Muscle of back (tissue), 13 donors: Measurements from ENCODE around the gene UNCX. TPM values are rescaled to one million over a fixed set of nuclear protein-coding genes. Genes with fewer than 3 reads are reported as not detected.
A peak's percentile ranks its signal among the peaks of the same experiment; 100 is the strongest.
"Not testable (repeated sequence)": the region's sequence is repeated elsewhere in the genome, so short reads cannot be mapped to it uniquely, and the experiment has no call there.

Experiments used
- DNase-seq, 3 donors: peaks; one replicate each; pipeline versions ENCODE4 v3.0.0 to v3.0.0-alpha.2; 2013
- long read RNA-seq, 9 donors: transcript quantifications; one replicate each; lab custom pipeline, GENCODE V29; 2026
- polyA plus RNA-seq, 10 donors: library from polyadenylated mRNA; unstranded; fragments of 120-200 nt; gene quantifications; one replicate each; pipeline ENCODE4 v1.2.1, GENCODE V29; 2013; ENCODE audit not compliant: insufficient read length in 10 of 10

Gene UNCX
- polyA plus RNA-seq, result under 1 TPM in 3 of 10 donors, not detected in 7; 0.09 to 0.46 (median 0.26) TPM
- long read RNA-seq, donor 1, result 0 reads
- long read RNA-seq, donor 2, result 0 reads
- long read RNA-seq, donor 3, result 0 reads
- long read RNA-seq, donor 4, result 0 reads
- long read RNA-seq, donor 5, result 0 reads
- long read RNA-seq, donor 6, result 0 reads
- long read RNA-seq, donor 7, result 0 reads
- long read RNA-seq, donor 8, result 0 reads
- long read RNA-seq, donor 9, result 0 reads

DNA sequence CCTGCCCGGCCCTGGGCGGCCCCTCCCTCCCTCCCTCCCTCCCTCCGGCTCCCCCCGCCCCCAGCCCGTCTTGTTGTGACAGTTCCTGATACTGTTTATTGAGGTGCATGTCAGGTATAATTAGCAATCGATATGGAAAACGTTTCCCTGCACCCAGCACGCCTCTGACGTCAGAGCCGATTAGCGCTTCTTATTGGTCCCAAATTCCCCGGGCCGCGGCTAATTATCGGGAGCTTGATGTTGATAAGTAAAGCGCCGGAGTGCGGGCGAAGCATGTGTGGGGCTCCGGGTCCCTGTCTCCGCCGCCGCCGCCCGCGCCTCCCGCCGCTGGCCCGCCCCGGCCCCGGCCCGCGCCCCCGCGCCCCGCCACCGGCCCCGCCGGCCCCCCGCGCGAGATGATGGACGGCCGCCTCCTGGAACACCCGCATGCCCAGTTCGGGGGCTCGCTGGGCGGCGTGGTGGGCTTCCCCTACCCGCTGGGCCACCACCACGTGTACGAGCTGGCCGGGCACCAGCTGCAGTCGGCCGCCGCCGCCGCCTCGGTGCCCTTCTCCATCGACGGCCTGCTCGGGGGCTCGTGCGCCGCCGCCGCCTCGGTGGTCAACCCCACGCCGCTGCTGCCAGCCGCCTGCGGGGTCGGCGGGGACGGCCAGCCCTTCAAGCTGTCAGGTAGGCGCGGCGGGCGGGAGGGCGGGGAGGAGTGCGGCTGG lies at the start of gene UNCX:
UNCX (plus strand) TSS at position 250 of the 710 bp plus-strand sequence; CDS start at position 396, 146 bp downstream.
- DNase-seq, result no peak

DNA sequence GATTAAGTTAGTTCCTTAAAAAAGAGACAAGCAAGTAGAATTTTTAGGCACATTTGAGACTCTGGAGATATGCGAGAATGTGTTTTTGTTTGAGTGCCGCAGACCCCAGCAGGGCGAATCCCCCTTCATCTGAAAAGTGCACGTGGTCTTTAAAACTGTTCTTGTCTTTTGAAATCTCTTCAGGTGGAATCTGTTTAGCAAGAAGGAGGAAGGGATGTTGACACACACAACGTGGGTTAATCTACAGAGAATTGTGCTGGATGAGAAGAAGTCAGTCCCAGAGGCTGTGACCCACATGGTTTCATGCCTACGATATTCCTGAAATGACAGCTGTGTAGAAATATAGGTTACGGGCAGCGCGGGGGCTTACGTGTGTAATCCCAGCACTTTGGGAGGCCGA lies 45.5 kb upstream of the UNCX start:
- no peak for DNase-seq

DNA sequence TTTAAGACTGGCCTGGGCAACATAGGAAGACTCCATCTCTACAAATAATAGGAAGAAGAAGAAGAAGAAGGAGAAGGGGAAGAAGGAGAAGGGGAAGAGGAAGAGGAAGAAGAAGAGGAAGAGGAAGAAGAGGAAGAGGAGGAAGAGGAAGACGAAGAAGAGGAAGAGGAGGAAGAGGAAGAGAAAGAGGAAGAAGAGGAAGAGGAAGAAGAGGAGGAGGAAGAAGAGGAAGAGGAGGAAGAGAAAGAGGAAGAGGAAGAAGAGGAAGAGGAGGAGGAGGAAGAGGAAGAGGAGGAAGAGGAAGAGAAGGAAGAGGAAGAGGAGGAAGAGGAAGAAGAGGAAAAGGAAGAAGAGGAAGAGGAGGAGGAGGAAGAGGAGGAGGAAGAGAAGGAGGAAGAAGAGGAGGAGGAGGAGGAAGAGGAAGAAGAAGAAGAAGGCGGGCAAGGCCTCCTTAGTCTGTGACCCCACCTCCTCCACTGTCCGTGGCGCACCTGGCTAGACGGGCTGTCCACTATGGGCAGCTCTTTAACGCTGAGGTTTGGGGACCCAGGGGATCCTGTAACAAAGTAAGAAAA lies 43.9 kb upstream of the UNCX start:
- DNase-seq, result no peak

DNA sequence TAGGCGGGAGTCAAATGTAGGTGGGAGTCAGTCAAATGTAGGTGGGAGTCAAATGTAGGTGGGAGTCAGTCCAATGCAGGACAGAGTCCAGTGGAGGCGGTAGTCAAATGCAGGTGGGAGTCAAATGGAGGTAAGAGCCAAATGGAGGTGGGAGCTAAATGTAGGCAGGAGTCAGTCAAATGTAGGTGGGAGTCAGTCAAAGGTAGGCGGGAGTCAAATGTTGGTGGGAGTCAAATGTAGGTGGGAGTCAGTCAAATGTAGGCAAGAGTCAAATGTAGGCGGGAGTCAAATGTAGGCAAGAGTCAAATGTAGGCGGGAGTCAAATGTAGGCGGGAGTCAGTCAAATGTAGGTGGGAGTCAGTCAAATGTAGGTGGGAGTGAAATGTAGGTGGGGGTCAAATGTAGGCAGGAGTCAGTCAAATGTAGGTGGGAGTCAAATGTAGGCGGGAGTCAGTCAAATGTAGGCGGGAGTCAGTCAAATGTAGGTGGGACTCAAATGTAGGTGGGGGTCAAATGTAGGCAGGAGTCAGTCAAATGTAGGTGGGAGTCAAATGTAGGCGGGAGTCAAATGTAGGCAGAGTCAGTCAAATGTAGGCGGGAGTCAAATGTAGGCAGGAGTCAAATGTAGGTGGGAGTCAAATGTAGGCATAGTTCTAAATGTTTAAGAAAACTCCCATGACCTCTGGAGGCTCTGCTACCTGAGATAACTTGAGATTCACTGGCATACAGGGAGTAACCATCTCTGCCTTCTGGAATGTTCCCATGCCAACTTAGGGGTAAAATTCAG lies 42.5 kb upstream of the UNCX start:
- no peak for DNase-seq

DNA sequence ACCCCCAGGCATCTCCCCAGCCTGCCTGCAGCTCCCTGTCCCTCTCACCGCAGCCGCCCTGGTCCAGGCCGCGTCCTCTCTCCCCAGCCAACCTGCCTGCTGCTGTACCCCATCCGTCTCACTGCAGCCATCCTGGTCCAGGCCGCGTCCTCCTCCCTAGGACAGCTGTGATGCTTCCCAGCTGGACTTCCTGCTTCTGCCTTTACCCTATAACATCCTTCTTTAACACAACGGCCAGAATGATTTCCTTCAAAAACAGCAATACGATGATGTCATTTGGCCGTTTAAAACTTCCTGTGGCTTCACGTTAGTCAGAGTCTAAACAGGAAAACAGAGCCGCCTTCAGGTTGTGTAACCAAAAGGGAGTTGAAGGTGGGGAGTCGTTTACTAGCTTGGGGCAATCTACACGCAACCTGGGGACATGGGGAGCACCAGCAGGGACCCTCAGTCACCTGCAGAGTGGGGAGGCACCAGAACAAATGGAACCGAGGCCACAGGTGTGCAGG lies 40.4 kb upstream of the UNCX start:
- peak in 1 of 3 donors; percentile 44 for DNase-seq

DNA sequence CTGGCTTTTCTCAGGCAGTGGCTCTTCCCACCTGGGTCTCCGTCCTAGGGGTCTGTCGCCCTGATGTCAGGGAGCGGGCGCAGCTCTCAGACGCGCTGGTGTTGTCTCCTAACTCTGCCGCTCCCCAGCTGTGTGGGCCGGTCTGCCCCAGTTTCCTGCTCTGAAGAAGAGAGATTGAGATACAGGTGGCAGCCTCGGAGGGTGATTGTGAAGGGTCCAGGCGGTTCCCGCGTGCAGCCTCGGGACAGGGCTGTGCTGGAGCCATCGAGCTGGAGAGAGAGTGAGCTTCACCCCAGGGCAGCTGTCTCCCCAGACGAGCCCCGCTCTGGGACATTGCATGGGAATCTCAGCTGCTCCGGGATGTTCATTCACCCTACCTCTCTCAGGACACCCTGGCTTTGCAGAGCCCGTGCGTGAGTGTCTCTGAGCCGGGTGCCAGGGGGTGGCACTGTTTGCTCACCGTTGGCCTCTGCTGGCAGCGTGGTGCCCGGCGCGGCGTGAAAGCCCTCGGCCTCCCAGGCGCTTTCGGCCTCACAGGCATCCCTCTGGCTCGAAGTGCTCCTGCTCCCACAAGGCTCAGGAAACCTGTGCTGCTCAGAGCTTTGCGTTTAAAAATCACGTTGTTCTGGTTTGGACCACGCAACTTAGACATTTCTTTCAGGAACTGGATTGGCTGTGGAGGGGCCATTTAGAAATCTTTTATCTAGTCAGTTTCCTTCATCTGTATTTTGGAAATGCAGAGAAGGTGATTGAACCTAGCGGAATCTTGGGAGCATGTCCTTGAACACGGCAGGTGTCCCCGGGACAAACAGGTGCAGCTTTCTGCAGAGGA lies 38.9 kb upstream of the UNCX start:
- DNase-seq, result peak in 1 of 3 donors; percentile 41

DNA sequence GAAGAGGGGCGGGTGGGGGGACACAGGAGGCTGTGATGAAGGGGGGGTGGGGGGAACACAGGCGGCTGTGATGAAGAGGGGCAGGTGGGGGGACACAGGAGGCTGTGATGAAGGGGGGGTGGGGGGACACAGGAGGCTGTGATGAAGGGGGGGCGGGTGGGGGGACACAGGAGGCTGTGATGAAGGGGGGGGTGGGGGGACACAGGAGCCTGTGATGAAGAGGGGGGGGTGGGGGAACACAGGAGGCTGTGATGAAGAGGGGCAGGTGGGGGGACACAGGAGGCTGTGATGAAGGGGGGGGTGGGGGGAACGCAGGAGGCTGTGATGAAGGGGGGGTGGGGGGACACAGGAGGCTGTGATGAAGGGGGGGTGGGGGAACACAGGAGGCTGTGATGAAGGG lies 36.2 kb upstream of the UNCX start:
- not testable (repeated sequence) for DNase-seq

DNA sequence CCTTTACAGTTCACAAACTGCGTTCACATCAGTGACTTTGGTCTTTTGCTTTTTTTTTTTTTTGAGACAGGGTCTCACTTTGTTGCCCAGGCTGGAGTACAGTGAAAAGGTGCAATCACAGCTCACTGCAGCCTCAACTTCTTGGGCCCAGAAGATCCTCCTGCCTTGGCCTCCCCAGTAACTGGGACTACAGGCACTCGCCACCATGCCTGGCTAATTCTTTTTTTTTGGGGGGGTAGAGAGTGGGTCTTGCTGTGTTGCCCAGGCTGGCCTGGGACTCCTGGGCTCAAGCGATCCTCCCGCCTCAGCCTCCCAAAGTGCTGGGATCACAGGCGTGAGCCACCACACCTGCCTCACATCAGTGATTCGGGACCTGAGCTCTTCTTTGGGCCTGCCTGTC lies 35.7 kb upstream of the UNCX start:
- no peak for DNase-seq

DNA sequence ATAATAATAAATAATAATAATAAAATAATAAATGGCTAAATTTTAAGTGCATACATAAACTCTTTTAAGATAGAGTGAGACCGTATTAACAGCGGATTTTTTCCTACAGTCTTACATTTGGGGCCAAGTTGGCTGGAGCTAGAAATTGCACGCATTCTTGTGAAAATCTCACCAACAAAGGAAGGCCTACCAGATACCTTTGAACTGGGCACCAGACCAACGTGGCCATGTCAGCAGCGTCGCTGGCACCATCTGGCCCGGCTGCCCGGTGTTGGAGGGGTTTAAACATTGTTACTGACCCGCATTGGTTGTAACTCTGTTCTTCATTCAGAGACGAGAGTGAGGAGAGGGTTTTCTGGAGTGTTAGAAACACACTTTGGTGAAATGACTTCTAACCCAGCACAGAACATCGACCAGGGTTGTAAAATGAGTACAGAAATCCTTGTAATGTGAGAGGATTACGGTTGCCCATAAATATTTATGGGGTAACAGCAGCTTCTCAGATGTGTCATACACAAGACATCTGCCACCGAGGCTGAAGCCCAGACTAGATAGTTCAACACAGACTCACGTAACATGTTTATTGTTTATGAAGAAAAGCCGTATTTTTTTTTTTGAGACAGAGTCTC lies 34.6 kb upstream of the UNCX start:
- DNase-seq, result peak in 2 of 3 donors; percentile 40 to 42

DNA sequence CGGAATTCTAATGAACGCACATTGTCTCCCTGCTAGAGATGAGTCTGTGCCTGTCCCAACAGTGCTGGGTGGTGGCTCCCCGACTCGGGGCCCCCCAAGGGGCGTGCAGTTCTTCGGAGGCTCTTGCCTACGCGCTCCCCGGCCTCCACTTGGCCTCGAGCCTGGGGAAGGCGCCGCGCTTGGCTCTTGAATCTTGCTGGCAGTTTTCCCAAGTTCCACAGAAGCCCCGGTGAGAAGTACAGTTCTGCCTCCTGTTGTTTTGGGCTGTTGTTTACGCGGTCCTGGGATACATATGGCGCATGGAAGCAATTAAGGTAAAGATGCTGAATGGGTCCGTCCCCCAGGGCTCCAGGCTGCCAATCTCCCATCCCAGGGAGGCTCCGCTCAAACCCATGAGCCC lies 32.6 kb upstream of the UNCX start:
- DNase-seq, result peak in 2 of 3 donors; percentile 51 to 68

DNA sequence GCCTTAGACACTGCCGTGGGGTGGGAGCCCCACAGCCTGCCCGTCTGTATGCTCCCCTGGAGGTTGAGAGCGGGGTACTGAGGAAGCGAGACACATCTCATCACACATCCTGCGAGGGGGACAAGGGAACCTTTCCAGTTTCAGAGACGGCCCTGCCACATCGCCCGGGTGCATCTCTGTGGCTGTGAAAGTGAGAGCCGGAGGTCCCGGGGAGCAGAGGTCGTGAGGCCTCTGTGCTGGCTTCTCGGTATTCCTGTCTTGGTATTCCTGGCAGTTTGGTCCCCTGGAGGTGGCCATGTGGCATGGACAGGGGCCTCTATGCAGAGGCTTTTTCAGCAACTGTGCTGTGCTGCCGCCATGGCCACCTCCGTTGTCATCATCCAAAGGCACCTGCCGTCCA lies 30.8 kb upstream of the UNCX start:
- no peak for DNase-seq

DNA sequence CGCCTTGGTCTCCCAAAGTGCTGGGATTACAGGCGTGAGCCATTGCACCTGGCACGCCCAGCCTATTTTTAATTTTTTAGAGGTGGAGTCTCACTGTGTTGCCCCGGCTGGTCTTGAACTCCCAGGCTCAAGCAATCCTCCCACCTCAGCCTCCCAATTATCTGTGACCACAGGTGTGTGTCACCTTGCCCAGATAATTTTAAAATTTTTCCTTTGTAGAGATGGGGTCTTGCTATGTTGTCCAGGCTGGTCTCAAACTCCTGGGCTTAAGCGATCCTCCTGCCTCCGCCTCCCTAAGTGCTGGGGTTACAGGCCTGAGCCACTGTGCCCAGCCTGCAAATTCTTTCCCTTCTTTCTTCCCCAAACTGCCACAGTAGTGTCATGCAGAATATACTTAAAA lies 29.8 kb upstream of the UNCX start:
- not testable (repeated sequence) for DNase-seq

DNA sequence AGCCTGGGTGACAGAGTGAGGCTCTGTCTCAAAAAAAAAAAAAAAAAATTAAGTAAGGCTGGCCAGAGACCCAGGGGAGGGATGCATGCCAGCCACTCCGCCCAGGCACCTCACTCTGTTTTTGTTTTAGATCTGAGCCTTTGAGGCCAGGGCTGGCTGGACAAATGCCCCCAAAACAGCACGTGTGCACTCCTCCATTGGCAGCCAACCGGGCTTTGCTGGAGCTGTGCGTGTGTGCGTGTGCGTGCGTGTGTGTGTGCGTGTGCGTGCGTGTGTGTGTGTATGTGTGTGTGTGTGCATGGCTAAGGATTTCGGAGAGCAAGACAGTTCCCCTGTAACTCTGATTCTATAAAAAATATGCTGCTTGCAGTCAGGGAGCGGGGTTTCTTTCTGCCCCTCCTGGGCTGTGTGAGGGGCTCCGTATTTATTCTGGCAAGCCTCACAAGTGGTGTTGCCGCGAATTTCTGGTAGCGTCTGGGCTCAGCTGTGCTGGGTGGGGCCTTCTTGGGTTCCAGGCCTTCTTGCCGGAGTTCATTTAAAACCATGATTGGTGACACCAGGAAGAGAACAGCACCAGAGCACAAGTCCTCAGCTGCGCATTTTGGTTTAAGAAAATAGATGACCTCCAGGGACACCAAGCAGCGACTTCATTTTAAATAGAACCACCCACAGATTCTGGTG lies 28.1 kb upstream of the UNCX start:
- no peak for DNase-seq

DNA sequence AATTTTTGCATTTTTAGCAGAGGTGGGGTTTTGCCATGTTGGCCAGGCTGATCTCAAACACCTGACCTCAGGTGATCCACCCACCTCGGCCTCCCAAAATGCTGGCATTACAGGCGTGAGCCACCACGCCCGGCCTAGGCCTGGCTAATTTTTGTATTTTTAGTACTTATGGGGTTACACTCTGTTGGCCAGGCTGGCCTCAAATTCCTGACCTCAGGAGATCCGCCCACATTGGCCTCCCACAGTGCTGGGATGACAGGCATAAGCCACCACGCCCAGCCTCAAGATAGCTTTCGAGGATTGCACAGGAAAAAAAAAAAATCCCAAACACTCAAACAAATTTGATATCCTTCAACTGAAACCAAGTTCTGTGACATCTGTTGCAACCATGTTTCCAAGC lies 26.9 kb upstream of the UNCX start:
- not testable (repeated sequence) for DNase-seq

DNA sequence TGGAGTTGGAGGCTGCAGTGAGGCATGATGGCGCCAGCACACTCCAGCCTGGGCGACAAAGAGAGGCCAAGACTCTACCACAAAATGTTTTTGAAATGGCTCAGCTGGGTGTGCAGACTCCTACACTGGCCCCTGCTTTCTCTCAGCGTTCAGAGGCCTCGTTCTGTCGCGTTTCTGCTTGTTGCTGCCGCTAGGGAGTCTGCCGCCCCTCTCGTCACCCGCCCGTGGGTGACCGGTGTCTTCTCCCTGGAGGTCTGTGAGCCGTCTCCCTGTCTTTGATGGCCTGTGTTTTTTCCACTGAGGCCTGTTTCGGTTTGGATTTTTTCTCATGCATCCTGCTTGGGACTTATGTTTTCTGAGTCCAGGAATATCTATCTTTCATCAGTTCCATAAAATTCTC lies 23.6 kb upstream of the UNCX start:
- no peak for DNase-seq

DNA sequence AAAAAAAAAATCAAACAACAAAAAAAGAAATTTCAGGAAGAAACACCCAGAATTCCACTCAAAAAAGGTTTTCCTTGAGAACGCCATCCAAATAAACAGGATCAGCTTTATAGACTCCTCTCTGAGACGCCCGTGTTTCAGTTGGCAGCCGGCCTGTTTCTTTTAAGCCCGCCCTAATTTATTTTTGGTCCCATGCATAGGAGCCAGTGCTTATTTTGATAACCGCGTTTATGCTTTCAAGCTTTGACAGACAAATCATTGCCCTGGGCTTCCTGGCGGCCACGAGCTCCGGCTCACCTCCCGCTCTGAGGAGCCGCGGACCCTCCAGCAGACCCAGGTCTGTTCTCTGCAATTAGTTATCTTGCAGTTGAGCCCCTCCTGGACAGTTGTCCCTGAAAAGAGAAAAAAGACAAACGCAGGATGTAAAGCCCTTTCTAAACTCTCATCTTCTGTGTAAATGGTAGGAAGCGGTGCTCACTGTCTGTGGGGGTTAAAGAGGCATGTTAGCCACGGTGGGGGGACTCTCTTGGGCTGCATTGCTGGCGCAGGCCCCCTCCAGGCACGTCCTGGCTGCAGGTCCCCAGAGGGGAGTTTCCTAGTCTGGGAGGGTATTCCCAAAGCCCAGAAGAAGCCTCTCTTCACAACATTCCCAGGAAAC lies 22.2 kb upstream of the UNCX start:
- peak in 1 of 3 donors; percentile 46 for DNase-seq

DNA sequence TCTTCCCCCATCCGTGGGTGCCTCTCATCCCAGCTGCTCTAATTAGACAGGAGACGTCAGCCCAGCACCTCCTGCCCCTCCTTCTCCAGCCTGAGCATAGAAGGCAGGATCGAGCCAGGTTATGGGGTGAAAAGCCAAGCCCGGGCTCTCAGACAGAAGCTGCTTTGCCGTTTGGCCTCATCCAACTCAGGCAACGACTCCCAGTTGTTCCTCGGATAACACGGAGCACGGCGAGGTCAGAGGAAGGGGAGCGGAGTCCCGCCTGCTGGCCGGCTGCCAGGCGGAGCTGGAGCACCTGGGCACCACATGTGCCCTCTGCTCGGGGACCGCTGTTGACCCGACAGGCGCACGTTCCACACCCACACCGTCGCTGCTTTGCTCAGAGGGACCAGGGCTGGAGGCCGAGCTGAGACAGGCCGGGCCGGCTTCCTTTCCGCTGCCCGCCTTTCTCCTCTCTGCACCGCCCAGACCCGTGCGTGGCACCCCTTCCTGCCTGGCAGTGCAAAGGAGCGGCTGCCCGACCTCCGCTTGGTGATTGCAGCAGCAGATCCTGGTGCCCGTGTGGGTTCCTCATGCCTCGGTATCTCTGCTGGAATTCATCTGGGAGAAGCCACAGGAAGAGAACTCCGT lies 21.6 kb upstream of the UNCX start:
- DNase-seq, result no peak

DNA sequence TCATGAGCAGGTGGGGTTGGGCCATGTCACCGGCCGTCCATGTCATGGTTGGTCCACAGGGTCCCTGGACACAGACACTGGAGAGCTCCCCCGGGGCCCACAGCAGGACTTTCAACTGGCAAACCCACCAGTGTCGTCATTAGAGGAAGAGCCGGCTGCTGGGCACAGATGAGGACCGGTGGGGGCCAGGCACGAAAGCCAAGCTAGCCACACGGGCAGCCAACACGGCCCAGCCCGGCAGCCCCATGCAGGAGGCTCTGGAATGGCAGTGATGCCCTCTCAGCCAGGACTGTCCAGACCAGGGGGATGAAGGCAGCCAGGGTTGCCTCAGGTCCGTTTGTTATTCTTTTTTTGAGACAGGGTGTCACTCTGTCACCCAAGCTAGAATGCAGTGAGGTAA lies 21.1 kb upstream of the UNCX start:
- no peak for DNase-seq

DNA sequence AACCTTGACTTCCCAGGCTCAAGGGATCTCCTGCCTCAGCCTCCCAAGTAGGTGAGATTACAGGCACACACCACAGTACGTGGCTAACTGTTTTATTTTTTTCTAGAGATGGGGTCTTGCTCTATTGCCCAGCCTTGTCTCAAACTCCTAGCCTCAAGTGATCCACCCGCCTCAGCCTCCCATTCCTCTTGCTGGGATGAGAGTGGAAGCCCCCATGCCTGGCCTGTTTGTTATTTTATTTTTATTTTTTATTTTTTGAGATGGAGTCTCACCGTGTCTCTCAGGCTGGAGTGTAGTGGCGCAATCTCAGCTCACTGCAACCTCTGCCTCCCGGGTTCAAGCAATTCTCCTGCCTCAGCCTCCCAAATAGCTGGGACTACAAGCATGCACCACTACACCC lies 20.6 kb upstream of the UNCX start:
- DNase-seq, result not testable (repeated sequence)
